Activated CD4-positive, CD25-positive, alpha-beta regulatory T cell treated with anti-CD3 and anti-CD28 coated beads, Interleukin-2, amount 50 U/mL, for 72 hours (primary cell): ENCODE data around the gene RAB35.

Experiments used
- DNase-seq: peaks from one replicate; pipeline ENCODE4 v3.0.0; 2021

The RAB35 gene

GRCh38 chr12:120116441-120116791 is at the start of gene RAB35:
Gene RAB35, minus strand, starts transcription at chr12:120116753. Its CDS starts 103 bp downstream, at chr12:120116650.
- DNase-seq, result no peak

GRCh38 chr12:120164293-120164692 is 47.7 kb upstream of the RAB35 start:
- DNase-seq, result no peak

- no peak for DNase-seq
Observed at GRCh38 chr12:120162763-120163162, 46.2 kb upstream of the RAB35 start.

- DNase-seq, result no peak
Observed at GRCh38 chr12:120161852-120162251, 45.3 kb upstream of the RAB35 start.

- no peak for DNase-seq
Observed at GRCh38 chr12:120159509-120160237, 43.1 kb upstream of the RAB35 start.

- DNase-seq, result no peak
Observed at GRCh38 chr12:120158351-120158750, 41.8 kb upstream of the RAB35 start.

GRCh38 chr12:120157678-120158077 is 41.1 kb upstream of the RAB35 start:
- DNase-seq, result no peak

- no peak for DNase-seq
Observed at GRCh38 chr12:120156315-120157259, 40.0 kb upstream of the RAB35 start.

- no peak for DNase-seq
Observed at GRCh38 chr12:120155072-120155471, 38.5 kb upstream of the RAB35 start.

GRCh38 chr12:120150919-120151525 is 34.5 kb upstream of the RAB35 start:
- DNase-seq, result no peak

GRCh38 chr12:120148011-120148410 is 31.5 kb upstream of the RAB35 start:
- DNase-seq, result no peak

GRCh38 chr12:120145164-120145563 is 28.6 kb upstream of the RAB35 start:
- no peak for DNase-seq

- no peak for DNase-seq
Observed at GRCh38 chr12:120144215-120144614, 27.7 kb upstream of the RAB35 start.

- no peak for DNase-seq
Observed at GRCh38 chr12:120142231-120142877, 25.8 kb upstream of the RAB35 start.

- DNase-seq, result no peak
Observed at GRCh38 chr12:120141336-120141735, 24.8 kb upstream of the RAB35 start.

- DNase-seq, result no peak
Observed at GRCh38 chr12:120140603-120141002, 24.1 kb upstream of the RAB35 start.

- no peak for DNase-seq
Observed at GRCh38 chr12:120139958-120140357, 23.4 kb upstream of the RAB35 start.

- DNase-seq, result no peak
Observed at GRCh38 chr12:120138366-120138765, 21.8 kb upstream of the RAB35 start.

GRCh38 chr12:120137833-120138232 is 21.3 kb upstream of the RAB35 start:
- no peak for DNase-seq

- DNase-seq, result no peak
Observed at GRCh38 chr12:120136093-120136770, 19.7 kb upstream of the RAB35 start.

GRCh38 chr12:120134307-120134980 is 17.9 kb upstream of the RAB35 start:
- no peak for DNase-seq

- no peak for DNase-seq
Observed at GRCh38 chr12:120132863-120133385, 16.4 kb upstream of the RAB35 start.
